Measurements from ENCODE around the gene SORCS1. TPM values are rescaled to one million over a fixed set of nuclear protein-coding genes. Genes with fewer than 3 reads are reported as not detected.

Gene SORCS1
- total RNA-seq (ENCODE audit: low replicate concordance): 11.1 and 15.2 TPM in 2 replicates

DNA sequence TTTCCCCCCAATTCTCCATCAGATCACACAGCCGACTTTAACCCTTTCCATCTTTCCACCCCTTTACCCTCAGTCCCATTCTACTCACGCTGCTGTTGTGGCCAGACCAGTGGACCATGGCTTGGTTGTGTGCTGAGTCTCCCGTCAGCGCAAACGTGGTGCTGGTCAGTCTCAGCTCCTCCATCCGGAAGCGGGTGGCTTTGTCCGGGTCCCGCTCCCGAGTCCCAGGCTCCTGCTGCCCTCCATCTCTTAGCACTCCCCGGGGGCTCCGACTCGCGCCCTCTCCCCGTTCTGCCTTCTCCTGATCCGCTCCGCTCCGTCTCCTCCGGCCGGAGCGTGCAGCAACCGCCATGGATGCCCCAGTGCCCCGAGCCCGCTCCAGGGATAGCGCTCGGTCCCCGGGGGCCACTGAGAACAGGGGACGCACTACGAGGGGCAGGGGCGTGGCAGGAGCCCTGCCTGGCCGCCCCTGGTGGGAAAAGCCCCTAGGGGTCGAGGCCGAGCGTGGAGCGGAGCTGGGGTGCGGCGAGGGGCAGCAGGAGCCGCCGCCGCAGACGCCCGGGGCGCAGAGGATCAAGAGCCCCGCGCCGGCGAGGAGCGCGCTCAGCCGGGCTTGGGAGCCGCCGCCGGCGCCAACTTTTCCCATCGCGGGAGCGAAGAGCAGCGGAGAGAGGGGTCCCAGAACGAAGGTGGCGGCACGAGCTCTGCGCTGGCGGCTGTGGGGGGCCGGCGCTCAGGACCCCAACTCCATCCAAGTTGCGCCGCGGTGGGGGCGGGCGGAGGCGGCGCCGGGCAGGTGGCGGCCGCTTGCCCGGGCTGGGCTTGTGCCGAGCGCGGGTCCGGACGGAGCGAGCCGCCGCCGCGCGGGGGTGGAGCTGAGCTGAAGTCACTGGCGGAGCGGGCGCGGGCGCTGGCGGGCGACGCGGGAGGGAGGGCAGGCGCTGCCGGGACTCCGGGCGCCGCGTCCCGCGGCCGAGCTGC lies at the start of gene SORCS1:
SORCS1 (minus strand) TSS at position 826 of the 981 bp plus-strand sequence.
- Mint-ChIP-seq H3K36me3 (no peaks in the 10 kb centered on the region), H3K27me3 (ENCODE audit: insufficient read depth, low read depth) (peaks cover 12% of the 10 kb centered on the region), H3K27ac (peak within 1 kb of the TSS; percentile 70), H3K4me1 (peaks cover 32% of the 10 kb centered on the region), H3K4me3 (peak within 1 kb of the TSS; percentile 94), H3K9me3 (no peaks in the 10 kb centered on the region)
- Histone ChIP-seq H3K4me2 (peak within 1 kb of the TSS; percentile 100), H4K20me1 (ENCODE audit: low read depth) (no peaks in the 10 kb centered on the region), H3K4me1 (peaks cover 17% of the 10 kb centered on the region), H3K4me3 (peak within 1 kb of the TSS; percentile 98), H3K9me3 (ENCODE audit: low read depth) (no peaks in the 10 kb centered on the region), H3K27me3 (peaks cover 38% of the 10 kb centered on the region), H3K36me3 (no peaks in the 10 kb centered on the region), H2AFZ (replicated peaks) (peak within 1 kb of the TSS; percentile 98), H3K9ac (no peak within 1 kb of the TSS), H3K79me2 (ENCODE audit: low read depth) (no peaks in the 10 kb centered on the region), H3F3A (ENCODE audit: low read depth) (peaks cover 14% of the 10 kb centered on the region), H3K27ac (no peak within 1 kb of the TSS)
- DNase-seq (ENCODE audit: low spot score): peak; percentile 87
- TF ChIP-seq, protein P1, sequence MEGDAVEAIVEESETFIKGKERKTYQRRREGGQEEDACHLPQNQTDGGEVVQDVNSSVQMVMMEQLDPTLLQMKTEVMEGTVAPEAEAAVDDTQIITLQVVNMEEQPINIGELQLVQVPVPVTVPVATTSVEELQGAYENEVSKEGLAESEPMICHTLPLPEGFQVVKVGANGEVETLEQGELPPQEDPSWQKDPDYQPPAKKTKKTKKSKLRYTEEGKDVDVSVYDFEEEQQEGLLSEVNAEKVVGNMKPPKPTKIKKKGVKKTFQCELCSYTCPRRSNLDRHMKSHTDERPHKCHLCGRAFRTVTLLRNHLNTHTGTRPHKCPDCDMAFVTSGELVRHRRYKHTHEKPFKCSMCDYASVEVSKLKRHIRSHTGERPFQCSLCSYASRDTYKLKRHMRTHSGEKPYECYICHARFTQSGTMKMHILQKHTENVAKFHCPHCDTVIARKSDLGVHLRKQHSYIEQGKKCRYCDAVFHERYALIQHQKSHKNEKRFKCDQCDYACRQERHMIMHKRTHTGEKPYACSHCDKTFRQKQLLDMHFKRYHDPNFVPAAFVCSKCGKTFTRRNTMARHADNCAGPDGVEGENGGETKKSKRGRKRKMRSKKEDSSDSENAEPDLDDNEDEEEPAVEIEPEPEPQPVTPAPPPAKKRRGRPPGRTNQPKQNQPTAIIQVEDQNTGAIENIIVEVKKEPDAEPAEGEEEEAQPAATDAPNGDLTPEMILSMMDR (IDR thresholded peaks at IDR 0.05): no peak

DNA sequence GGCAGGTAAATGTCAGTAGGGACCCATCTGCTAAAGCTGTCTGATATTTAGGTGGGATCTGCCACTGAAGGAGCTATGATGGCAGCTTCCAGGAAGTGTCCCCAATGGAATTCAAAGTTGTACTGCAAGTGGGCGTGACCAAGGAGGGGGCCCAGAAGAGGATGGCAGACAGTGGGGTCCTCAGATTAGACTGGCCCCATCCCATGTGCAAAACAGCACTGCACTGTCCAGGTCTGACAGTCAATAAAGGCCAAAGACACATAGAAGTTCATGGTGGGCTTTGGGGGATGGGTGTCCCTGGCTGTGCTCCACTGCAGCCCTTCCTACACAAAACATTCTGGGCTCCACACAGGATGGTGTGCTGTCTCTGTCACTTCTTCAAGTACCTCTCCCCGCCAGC lies 49.8 kb upstream of the SORCS1 start:
- H2AFZ ChIP-seq (replicated peaks): no peak overlapping the region
- H3K4me2 ChIP-seq: no peak overlapping the region
- H3K4me1 ChIP-seq: no peaks in the 10 kb centered on the region
- no peaks in the 10 kb centered on the region for H3F3A ChIP-seq (ENCODE audit: low read depth)
- H3K9me3 Mint-ChIP-seq: no peaks in the 10 kb centered on the region
- no peak for DNase-seq (ENCODE audit: low spot score)
- H4K20me1 ChIP-seq (ENCODE audit: low read depth): no peaks in the 10 kb centered on the region
- H3K36me3 ChIP-seq: no peaks in the 10 kb centered on the region
- no peaks in the 10 kb centered on the region for H3K27me3 Mint-ChIP-seq (ENCODE audit: insufficient read depth, low read depth)
- no peaks in the 10 kb centered on the region for H3K36me3 Mint-ChIP-seq
- H3K79me2 ChIP-seq (ENCODE audit: low read depth): no peaks in the 10 kb centered on the region
- no peak overlapping the region for H3K4me3 Mint-ChIP-seq
- H3K4me3 ChIP-seq: no peak overlapping the region
- no peaks in the 10 kb centered on the region for H3K9me3 ChIP-seq (ENCODE audit: low read depth)
- no peaks in the 10 kb centered on the region for H3K4me1 Mint-ChIP-seq
- no peaks in the 10 kb centered on the region for H3K27me3 ChIP-seq
- H3K27ac Mint-ChIP-seq: peak overlapping the region; percentile 50
- TF ChIP-seq EZH2 (IDR thresholded peaks at IDR 0.05) (no peak), EZH2phosphoT487 (IDR thresholded peaks at IDR 0.05) (no peak)
- TF ChIP-seq, protein P1 (IDR thresholded peaks at IDR 0.05): no peak
- no peak overlapping the region for H3K27ac ChIP-seq
- H3K9ac ChIP-seq: no peak overlapping the region

DNA sequence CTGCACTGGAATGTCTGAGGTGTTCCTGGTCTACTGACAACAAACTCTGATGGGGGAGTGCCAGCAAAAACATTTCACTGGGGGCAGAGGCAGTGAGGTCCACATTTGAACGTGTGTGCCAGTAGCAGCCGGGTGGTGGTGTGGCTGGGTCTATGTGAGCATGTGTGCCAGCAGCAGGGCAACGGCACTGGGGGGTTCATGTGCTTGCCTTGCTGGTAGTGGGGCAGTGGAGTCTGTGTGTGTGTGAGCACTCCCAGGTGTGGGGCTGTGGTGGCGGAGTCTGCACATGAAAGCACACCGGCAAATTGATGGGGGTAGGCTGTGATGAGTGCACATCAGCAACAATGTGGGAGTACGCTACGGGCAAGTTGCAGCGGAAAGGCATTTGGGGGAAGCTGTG lies 49.4 kb upstream of the SORCS1 start:
- no peak overlapping the region for H3K4me3 Mint-ChIP-seq
- no peaks in the 10 kb centered on the region for H3K27me3 ChIP-seq
- no peaks in the 10 kb centered on the region for H3K36me3 Mint-ChIP-seq

DNA sequence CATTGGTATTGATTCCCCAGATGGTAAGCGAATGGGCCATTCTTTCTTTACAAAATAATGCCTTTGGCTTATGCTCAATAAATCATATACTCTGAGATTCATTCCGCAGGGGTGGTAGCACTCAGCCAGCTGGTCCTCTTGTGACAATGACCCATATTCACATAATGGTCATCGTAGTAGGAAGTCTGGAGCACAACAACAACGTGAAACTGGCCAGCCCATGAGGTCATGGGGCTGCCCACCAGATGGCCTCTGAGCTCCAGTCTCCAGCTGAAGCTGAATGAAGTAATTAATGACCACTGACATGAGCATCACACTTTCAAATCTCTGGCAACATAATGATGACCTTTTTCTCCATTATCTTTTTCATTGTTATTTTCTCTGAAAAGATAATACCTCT lies 42.3 kb upstream of the SORCS1 start:
- TF ChIP-seq EZH2phosphoT487 (IDR thresholded peaks at IDR 0.05): no peak
- no peak overlapping the region for H3K27ac Mint-ChIP-seq
- H3K4me2 ChIP-seq: no peak overlapping the region
- no peaks in the 10 kb centered on the region for H3K4me1 Mint-ChIP-seq
- no peaks in the 10 kb centered on the region for H3K27me3 Mint-ChIP-seq (ENCODE audit: insufficient read depth, low read depth)
- no peak overlapping the region for H3K4me3 Mint-ChIP-seq
- H3K9me3 ChIP-seq (ENCODE audit: low read depth): no peaks in the 10 kb centered on the region
- H3F3A ChIP-seq (ENCODE audit: low read depth): no peaks in the 10 kb centered on the region
- H3K27ac ChIP-seq: no peak overlapping the region
- no peak overlapping the region for H3K9ac ChIP-seq
- H3K4me3 ChIP-seq: no peak overlapping the region
- no peak overlapping the region for H2AFZ ChIP-seq (replicated peaks)
- H3K4me1 ChIP-seq: no peaks in the 10 kb centered on the region
- no peaks in the 10 kb centered on the region for H3K27me3 ChIP-seq
- H4K20me1 ChIP-seq (ENCODE audit: low read depth): no peaks in the 10 kb centered on the region
- H3K79me2 ChIP-seq (ENCODE audit: low read depth): no peaks in the 10 kb centered on the region
- no peak for DNase-seq (ENCODE audit: low spot score)
- H3K36me3 Mint-ChIP-seq: no peaks in the 10 kb centered on the region
- no peaks in the 10 kb centered on the region for H3K36me3 ChIP-seq
- H3K9me3 Mint-ChIP-seq: no peaks in the 10 kb centered on the region

More for the DNA sequence above, 49.4 kb upstream of the SORCS1 start:
- H3K27me3 Mint-ChIP-seq (ENCODE audit: insufficient read depth, low read depth): no peaks in the 10 kb centered on the region
- no peak overlapping the region for H3K27ac ChIP-seq
- no peak for DNase-seq (ENCODE audit: low spot score)
- H3K9me3 ChIP-seq (ENCODE audit: low read depth): no peaks in the 10 kb centered on the region
- no peaks in the 10 kb centered on the region for H3K4me1 Mint-ChIP-seq
- H3K27ac Mint-ChIP-seq: peak overlapping the region; percentile 82
- TF ChIP-seq EZH2phosphoT487 (IDR thresholded peaks at IDR 0.05) (no peak), EZH2 (IDR thresholded peaks at IDR 0.05) (no peak)
- no peak overlapping the region for H3K4me3 ChIP-seq
- H2AFZ ChIP-seq (replicated peaks): no peak overlapping the region
- no peaks in the 10 kb centered on the region for H3K36me3 ChIP-seq
- H3K4me2 ChIP-seq: no peak overlapping the region
- no peaks in the 10 kb centered on the region for H3K79me2 ChIP-seq (ENCODE audit: low read depth)
- H4K20me1 ChIP-seq (ENCODE audit: low read depth): no peaks in the 10 kb centered on the region
- H3K4me1 ChIP-seq: no peaks in the 10 kb centered on the region
- no peaks in the 10 kb centered on the region for H3K9me3 Mint-ChIP-seq
- no peaks in the 10 kb centered on the region for H3F3A ChIP-seq (ENCODE audit: low read depth)
- no peak overlapping the region for H3K9ac ChIP-seq

All from neural progenitor cell (in vitro differentiated cells).